Measurements from ENCODE around the gene ZNF232.

- TF ChIP-seq CTCF (IDR thresholded peaks at IDR 0.05) (no peak), POLR2A (IDR thresholded peaks at IDR 0.05) (no peak)
Observed at GRCh38 chr17:5127910-5128309, 16.2 kb upstream of the ZNF232 start.

Measured in heart left ventricle (tissue), 13 donors.